ENCODE data around the gene NHLRC1. TPM values are rescaled to one million over a fixed set of nuclear protein-coding genes. Genes with fewer than 3 reads are reported as not detected.

Gene NHLRC1
- total RNA-seq, 2 experiments from 2014 or later, result 0.18 TPM; not detected in 1

DNA sequence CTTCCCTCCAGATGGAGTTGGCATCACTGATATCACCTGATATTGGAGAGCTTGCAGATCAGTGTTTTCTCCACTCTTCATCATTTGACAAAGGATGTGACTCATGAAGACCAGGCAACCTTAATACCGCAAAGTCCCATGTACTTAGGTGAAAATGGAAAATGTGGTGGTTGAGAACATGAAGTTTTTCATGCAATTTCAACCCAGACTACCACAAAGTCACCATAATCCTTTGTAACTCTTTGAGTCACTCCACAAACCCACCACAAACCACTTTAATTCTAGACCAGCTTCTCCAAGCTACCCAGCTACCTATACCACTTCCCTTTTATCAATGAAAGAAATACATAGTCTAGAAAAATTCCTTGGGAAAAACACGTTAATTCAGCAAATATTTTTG lies 7.1 kb downstream of the NHLRC1 start:
- POLR2A ChIA-PET, result interaction anchor here (1.3 kb wide), 1 partner anchor 230 kb away, joined by 3 read pairs; no protein-coding TSS in a partner anchor
- peaks cover 14% of the 10 kb centered on the region for H3K4me1 Mint-ChIP-seq (ENCODE audit: low read depth)
- peaks cover 6% of the 10 kb centered on the region for H3K9me3 Mint-ChIP-seq
- peak overlapping the region; percentile 22 for H3K27ac Mint-ChIP-seq
- peak; percentile 87 for ATAC-seq
- peaks cover 44% of the 10 kb centered on the region for H3K27me3 Mint-ChIP-seq
- H3K36me3 Mint-ChIP-seq (ENCODE audit: low read depth), result no peaks in the 10 kb centered on the region
- TF ChIP-seq, protein P1, sequence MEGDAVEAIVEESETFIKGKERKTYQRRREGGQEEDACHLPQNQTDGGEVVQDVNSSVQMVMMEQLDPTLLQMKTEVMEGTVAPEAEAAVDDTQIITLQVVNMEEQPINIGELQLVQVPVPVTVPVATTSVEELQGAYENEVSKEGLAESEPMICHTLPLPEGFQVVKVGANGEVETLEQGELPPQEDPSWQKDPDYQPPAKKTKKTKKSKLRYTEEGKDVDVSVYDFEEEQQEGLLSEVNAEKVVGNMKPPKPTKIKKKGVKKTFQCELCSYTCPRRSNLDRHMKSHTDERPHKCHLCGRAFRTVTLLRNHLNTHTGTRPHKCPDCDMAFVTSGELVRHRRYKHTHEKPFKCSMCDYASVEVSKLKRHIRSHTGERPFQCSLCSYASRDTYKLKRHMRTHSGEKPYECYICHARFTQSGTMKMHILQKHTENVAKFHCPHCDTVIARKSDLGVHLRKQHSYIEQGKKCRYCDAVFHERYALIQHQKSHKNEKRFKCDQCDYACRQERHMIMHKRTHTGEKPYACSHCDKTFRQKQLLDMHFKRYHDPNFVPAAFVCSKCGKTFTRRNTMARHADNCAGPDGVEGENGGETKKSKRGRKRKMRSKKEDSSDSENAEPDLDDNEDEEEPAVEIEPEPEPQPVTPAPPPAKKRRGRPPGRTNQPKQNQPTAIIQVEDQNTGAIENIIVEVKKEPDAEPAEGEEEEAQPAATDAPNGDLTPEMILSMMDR (IDR thresholded peaks at IDR 0.05), result no peak
- intact Hi-C loops (cut with micrococcal nuclease), result loop anchor here (5.0 kb wide), 2 partner anchors 128 to 233 kb away; partner anchors contain the start of gene KIF13A
- CTCF ChIA-PET, result interaction anchor here (1.4 kb wide), 1 partner anchor 231 kb away, joined by 5 read pairs; no protein-coding TSS in a partner anchor
- H3K4me3 Mint-ChIP-seq, result peak overlapping the region; percentile 5
- DNase-seq, result peak; percentile 56

- H3K4me1 Mint-ChIP-seq (ENCODE audit: low read depth), result peaks cover 6% of the 10 kb centered on the region
- TF ChIP-seq, protein P1 (IDR thresholded peaks at IDR 0.05), result no peak
- ChIA-PET POLR2A (no interaction called here), CTCF (no interaction called here)
- peaks cover 38% of the 10 kb centered on the region for H3K27me3 Mint-ChIP-seq
- H3K27ac Mint-ChIP-seq, result no peak overlapping the region
- H3K4me3 Mint-ChIP-seq, result no peak overlapping the region
- no peak for ATAC-seq
- peaks cover 6% of the 10 kb centered on the region for H3K36me3 Mint-ChIP-seq (ENCODE audit: low read depth)
- intact Hi-C loops (cut with micrococcal nuclease), result no loop called here
- no peak for DNase-seq
- peaks cover 15% of the 10 kb centered on the region for H3K9me3 Mint-ChIP-seq
Observed at GRCh38 chr6:18110162-18110561, 12.3 kb downstream of the NHLRC1 start.

- DNase-seq, result no peak
- no peak for ATAC-seq
- Mint-ChIP-seq H3K36me3 (ENCODE audit: low read depth) (peaks cover 6% of the 10 kb centered on the region), H3K27me3 (peaks cover 27% of the 10 kb centered on the region), H3K4me3 (no peak overlapping the region), H3K4me1 (ENCODE audit: low read depth) (no peaks in the 10 kb centered on the region), H3K9me3 (peaks cover 13% of the 10 kb centered on the region), H3K27ac (no peak overlapping the region)
- ChIA-PET POLR2A (no interaction called here), CTCF (no interaction called here)
- TF ChIP-seq, protein P1 (IDR thresholded peaks at IDR 0.05), result no peak
- intact Hi-C loops (cut with micrococcal nuclease), result no loop called here
Observed at GRCh38 chr6:18107061-18107460, 15.4 kb downstream of the NHLRC1 start.

DNA sequence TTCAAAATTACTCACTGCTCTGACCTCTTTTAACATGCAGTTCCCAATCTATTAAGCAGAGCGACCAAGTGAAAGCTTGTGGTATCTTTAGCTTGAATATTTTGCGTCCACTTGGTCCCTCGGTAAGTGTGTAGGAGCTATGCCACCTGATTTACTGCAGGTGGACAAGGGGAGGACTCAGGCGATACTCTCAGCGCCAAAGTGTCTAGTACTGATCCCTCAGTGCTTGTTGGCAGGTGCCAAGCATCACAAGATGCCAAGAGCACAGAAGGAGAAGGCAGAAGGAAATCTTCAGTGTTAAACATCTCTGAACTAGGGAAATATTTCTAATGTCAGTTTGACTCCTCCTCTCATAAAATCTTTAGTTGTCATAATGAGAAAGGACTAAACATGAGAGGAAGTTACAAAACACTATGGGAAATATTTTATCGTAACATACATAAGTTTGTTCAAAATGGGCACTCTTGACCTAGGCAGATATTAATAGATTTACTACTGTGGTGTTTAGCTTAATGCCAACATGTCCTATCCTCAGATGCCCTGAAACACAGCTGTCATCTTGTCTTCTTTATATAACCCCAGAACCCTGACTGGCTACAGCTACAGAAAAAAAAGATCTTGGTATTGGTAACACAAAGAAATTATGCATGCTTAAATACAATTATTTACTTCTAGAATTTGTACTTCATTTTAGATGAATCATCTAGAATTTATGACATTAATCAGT lies 19.5 kb downstream of the NHLRC1 start:
- Mint-ChIP-seq H3K27me3 (peaks cover 26% of the 10 kb centered on the region), H3K27ac (no peak overlapping the region), H3K9me3 (peaks cover 13% of the 10 kb centered on the region), H3K4me3 (no peak overlapping the region), H3K36me3 (ENCODE audit: low read depth) (peaks cover 6% of the 10 kb centered on the region), H3K4me1 (ENCODE audit: low read depth) (no peaks in the 10 kb centered on the region)
- ChIA-PET CTCF (interaction anchor here (1.1 kb wide), 1 partner anchor 11 kb away, joined by 3 read pairs; no protein-coding TSS in a partner anchor), POLR2A (no interaction called here)
- intact Hi-C loops (cut with micrococcal nuclease), result no loop called here
- TF ChIP-seq, protein P1 (IDR thresholded peaks at IDR 0.05), result no peak
- ATAC-seq (no peak), DNase-seq (no peak)

DNA sequence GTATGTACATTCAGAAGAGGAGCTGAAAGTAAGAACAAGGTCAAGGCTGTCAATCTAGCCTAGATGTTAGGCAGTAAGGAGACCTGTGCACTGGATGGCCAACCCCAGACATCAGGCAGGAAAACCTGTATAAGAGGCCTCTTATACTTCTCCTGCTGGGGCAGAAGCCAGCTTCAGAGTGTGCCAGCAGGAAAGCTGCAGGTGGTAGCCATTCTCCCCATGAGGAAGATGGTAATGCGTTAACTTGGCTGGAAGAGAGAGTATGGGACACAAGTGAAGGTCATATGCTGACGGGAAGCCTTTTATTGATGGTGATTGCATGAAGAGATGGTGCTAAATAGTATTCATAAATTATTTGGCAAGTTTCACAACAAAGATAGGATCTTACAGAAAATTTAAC lies 20.6 kb downstream of the NHLRC1 start:
- POLR2A ChIA-PET, result no interaction called here
- Mint-ChIP-seq H3K9me3 (peaks cover 9% of the 10 kb centered on the region), H3K27ac (no peak overlapping the region), H3K4me1 (ENCODE audit: low read depth) (no peaks in the 10 kb centered on the region), H3K27me3 (peaks cover 28% of the 10 kb centered on the region), H3K36me3 (ENCODE audit: low read depth) (peaks cover 3% of the 10 kb centered on the region), H3K4me3 (no peak overlapping the region)
- CTCF ChIA-PET, result no interaction called here
- intact Hi-C loops (cut with micrococcal nuclease), result no loop called here
- no peak for DNase-seq
- no peak for ATAC-seq
- TF ChIP-seq, protein P1 (IDR thresholded peaks at IDR 0.05), result no peak
